Right kidney (tissue), 1 donor: Measurements from ENCODE around the gene ATP10B.

ENCODE experiments used
- DNase-seq: peaks from one replicate; pipeline ENCODE4 v3.0.0-alpha.2; 2016

ATP10B gene

DNA sequence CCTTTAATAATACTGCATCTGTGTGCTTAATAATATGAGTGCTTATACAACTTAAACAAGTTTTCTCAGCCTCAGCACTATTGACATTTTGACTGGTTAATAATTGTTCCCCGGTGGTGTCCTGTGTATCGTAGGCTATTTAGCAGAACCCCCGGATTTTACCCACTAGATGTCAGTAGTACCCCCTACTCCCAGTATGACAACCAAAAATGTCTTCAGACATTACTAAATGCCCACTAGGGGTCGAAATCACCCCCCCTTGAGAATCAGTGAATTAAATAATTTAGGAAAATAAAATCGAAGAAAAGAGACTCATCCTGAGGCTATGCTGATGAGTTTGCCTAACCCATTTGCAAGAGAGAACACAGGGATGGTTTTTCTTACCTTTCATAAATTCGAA is 166.3 kb downstream of the ATP10B start:
- no peak for DNase-seq

DNA sequence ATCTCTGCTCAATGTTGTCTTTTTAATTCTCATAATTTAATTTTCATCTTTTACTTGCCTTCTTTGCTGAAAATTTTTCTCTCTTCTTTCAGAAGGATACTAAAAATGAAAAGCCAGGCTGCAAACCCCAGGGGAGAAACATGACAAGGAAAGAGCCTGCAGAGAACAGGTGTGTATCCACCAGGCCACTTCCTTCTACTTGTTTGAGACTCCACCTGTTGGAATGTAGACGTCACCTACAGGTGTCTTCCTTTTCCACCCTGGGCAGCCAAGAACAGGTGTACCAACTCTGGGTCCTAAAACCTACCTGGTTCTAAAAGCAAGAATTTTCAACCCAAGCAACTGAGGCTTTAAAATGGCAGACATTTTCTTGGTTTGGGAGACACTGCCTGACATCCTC is 166.8 kb downstream of the ATP10B start:
- no peak for DNase-seq

DNA sequence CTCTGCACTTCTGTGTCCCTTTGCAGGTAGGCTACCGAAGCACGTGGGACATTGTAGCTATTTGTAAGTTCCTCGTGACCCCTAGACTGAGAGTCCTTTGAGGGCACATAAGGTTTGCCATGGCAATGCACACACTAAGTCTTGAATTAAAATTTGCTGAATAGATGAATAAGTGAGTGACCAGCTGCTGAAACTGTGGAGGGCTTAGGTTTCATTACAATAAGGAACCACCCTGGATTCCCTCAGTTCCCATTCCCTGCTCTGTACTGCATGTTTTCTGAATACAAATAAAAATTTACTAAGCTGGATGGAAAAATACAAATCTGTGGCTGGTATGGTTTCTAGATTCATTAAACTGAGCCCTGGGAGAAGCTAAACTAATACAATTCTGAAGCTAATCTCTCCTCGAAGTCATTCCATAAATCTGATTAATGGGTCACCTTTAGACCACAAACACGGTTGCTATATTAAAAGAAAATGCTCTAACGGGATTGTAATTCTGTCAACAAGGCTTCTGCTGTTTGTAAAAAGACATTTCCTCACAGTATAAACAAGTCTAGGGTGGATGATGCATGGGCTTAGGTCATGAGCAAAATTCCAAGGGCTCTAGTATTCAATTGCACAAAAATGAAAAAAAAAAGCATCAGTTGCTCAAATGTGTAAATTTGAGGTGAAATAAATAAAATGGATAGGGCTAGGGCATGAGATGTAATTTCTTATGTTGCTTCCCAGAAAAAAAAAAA is 172.3 kb downstream of the ATP10B start:
- no peak for DNase-seq

DNA sequence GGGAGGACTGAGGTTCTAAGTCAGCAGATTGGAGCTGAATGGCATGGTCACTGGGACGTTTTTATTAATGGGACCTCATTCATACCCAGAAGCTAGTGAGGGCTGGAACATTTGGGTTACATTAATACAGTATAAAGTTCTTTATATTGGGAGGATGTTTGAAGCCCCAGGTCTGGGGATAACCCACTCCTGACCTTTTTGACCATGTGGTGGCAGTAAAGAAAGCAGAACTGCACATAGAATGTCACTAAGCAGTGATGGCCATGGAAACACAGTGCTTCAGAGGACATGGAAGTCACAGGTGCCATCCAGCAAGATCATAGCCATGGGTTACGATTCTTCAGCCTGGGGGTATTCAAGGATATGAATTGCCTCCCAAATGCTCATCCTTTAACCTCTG is 176.0 kb downstream of the ATP10B start:
- no peak for DNase-seq

DNA sequence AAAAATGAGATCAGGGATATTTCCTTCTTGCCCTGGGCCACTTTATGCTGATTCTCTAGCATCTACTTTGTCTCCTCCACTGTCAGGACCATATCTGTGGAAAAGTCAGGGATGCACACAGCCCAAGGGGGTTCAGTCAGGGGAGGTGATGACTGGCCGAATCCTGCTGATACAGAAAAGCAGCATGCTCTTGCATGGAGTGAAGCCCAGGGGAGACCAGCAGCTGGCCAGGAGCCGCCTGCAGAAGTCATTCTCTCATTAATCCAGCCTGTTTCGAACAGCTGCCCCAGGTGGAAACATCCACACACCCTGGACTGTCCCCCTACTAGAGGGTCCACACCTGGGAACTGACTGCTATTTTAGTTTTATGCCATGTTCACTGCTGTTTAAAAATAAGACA is 177.1 kb downstream of the ATP10B start:
- no peak for DNase-seq

DNA sequence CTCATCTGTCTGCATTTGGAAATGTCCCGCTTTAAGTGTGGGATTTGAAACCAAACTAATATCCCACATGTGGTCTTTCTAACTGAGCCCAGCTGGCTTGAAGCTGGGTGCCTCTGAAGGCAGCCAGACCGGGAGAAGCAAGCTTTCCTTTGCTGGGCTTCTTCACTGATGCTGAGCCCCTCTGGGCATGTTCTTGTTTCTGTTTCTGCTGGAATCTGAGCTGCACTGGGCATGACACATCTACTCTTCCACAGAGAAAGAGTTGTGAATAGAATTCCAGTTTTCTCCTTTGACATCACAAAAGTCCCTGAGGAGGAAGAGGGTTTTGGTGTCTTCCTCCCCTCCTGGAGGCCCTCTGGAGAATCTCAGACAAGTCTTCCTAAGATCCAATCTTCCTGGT is 179.5 kb downstream of the ATP10B start:
- no peak for DNase-seq

DNA sequence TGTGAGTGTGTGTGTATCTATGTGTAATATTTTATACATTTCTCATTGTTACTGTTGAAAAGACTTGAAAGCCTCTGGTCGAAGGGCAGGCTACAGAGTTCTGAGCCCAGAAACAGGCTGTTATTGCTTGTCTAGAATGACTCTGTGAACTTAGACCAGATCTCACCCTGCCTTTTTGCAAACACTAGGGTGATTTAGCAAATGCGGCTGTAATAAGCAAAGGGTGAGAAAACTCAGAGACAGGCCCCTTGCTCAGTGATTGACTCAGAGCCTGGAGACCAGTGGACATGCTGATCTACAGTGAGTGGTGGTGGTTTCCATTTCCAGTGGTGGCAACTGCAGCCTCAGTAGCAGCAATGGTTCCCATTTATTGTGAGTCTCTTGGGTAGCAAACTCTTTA is 183.7 kb downstream of the ATP10B start:
- DNase-seq: no peak

DNA sequence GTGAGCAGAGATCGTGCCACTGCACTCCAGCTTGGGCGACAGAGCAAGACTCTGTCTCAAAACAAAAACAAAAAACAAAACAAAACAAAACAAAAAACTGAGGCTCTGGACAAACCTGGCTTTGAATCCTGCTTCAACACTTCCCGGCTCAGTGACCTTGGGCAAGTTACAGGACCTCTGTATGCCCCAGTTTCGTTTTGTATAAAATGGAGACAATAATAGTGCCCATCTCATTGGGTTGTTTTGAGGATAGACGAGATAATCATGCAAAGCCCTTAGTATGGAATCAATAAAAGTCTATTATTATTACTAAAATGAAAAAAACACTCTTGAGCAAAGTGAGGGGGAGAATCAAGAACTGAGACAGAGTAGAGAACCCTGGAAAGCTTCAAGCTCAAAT is 184.9 kb downstream of the ATP10B start:
- no peak for DNase-seq

DNA sequence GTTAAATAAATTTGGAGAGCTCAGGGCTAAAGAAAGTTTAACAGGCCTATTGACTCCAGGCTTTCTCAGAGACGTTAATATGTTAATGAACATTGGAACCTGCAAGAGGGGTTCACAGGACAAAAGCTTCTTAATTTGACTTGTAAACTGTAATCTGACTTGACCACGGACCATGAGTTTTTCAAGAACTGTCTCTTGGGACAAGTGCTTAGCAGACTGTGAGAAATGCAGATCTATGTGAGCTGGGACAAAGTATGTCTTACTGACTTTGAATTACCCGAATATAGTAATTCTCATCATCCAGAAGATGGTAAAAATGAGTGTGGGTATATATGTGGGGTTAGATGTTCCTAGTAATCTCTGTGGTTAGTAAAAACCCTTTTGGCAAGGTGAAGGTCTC is 186.6 kb downstream of the ATP10B start:
- no peak for DNase-seq

DNA sequence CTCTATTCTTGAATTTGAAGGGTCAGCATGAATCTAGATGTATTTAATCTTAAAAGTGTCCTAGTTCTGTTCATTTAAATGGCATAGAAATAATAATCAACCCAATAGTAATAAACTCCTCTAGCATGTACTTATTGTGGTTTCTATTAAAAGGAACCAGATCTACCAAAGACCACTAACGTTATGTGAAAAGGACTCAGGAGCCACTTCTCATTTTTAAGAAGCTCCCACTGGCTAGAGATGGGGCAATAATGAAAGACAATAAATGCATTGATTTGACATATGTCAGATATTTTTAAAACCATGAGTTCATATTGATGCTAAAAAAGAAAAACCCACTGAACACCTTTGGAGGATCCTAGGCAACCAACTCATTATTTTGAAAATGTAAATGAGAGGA is 191.9 kb downstream of the ATP10B start:
- DNase-seq: no peak

DNA sequence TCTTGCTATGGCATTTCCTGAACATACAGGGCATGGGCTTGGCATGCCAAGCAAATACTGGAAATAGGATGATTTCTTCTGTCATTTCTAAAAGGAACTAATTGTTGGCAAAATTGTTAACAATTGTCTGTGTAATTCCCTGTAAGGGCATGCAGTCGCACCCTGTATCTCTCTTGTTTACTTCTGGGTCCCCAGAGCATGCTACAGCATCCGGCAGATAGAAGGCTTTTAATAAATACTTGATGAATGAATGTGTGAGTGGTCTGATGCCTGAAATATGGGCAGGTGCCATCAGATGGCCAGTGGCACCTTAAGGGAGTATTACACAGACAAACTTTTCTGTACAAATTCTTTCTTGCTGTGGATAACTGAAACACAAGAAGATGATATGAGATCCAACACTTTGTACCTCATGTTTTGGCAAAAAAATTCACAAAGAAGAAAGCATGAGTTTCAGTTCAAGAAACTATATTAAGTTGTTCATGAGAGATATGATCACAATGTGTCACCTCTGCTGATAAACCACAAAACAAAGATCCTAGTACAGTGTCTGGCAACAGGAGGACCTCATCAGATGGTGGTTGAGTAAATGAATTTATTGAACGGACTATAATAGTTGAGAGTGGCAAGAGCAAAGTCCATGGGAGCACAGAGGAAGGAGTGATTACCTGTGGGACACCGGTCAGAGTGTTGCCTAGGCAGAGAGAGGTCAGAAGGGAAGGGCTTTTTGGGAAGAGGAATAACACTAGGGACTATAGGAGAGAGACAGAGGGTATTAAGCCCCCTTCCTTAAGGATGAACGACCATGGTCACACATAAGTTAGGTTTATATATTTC is 194.2 kb downstream of the ATP10B start:
- DNase-seq: no peak

DNA sequence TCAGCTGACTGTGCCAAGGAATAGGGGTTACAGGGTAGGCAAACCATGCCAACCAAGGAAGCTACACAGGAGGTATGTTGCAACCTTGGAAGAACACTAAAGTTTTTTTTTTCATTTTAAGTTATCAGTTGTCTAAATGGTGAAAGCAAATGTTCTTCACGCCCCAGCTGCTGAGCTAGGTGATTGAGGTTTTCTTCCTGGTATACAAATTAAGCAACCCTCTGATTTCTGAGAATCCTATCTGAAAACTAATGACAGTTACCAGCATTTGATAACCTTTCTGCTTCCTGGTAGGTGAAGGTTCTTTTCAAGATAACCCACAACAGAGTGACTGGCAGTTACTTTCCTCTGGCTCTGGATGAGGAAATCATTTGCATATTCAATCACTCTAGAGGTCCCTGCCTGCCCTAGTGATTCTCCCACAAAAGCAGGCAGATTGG is 194.9 kb downstream of the ATP10B start:
- no peak for DNase-seq

DNA sequence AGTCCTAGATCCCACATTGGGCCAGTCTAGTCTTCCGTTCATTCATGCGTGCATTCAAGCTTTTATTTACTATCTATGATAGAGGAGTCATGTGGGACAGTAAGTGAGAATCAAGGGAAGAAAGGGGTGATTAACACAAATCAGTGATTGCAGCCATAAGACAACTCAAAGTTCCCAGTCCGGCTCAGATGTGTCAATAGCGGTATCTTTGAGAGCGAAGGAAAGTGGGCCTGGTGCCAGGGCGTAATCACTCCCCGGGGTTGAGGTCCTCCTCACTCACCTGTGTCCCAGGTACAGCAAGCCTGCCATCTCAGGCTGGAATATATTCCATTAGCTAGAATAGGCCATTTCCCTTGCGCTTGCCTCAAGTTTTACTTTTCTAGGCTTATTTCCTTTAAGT is 196.3 kb downstream of the ATP10B start:
- no peak for DNase-seq

DNA sequence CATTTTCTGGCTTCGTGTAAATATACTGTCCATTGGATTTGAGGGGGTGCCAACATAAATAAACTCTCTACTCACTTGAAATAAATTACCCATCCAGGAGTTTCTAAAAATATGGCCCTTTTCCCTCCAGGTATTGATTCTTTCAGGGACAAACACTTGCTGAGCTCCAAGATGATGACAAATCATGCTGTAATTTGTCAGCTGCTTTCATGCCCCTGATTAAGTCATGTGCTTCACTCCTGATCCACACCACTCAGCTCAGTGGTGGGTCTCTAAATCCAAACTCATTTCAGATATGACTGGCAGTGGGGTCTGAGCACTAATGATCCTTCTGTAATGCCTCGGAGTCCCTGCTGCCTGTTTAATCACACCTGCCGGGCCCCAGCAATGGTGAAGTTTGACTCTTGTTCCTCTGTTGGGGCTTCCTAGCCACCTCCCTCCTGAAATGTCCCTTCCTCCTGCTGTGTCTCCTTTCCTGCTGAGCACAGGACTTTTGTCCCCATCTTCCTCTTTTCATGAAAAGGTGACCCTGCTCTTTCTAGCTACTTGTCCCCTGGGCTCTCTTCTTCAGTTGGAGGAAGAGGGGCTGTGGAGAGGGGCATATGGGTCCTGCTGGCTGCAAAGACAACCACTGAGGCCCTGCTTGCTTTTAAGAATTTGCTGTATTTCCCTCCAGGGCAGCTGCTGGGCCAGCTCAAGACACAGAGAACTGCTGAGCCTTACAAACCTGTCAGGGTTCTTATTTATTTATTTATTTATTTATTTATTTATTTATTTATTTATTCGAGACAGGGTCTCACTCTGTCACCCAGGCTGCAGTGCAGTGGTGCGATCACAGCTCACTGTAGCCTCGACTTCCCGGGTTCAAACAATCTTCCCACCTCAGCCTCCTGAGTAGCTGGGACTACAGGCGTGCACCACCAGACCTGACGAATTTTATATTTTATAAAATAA is 200.0 kb downstream of the ATP10B start:
- DNase-seq: no peak

DNA sequence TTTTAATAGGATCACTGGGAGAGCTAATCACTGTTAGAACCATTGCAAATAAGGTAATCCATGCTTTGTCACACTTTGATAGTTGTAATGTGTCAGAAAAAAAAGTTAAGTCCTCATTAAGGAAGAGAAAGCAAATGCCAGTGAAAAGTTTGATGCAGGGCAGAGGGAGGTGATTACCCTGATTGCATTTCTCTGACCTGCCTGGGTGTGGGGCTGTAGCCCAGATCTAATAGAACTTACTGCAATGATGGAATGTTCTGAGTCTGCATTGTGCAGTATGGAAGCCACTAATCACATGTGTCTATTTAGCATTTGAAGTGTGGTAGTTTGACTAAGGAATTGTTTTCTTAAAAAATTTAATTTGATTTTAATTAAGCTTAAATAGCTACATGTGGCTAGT is 202.7 kb downstream of the ATP10B start:
- no peak for DNase-seq

DNA sequence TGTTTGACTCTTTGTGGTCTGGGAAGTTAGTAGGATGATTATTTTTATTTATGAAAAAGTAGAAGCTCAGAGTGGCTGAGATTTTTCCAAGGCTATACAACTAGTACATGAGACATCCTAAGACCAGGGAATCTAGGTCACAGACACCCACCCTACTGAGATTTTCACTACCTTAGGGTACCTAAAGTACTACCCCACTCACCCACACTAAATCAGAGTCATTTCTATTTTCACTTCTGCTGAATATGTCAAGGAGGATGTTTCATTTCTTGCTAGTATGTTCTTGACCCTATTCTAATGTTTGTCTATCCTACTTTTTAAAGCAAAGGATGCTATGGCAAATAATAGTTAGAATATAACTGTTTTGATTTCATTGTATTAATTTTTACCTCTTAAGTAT is 206.0 kb downstream of the ATP10B start:
- no peak for DNase-seq

DNA sequence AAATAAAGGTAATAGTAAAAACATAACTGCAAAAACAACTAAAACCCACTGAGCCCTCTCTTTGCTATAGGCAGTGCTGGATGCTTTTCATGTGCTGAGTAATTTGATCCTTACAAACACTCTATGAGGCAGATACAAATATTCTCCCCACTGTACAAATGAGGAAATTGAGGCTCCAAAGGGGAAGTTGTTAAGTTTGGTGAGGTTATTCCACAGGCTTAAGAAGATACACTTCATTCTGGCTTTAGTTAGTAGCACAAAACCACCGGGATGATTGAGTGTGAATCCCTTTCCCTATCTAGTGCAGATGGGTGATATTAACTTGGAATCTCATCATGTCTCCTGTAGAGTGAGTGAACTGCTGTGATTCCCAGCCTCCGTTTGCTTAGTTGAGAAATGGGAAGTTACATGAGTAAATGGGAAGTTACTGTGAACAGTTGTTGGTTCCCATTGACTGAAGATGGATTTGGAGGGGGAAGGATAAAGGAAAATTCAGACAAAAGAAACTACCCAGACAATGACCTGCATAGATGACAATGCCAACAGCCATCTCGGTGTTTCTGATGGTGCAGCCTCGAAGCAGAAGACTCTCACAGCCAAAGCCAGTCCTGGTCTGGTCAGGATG is 208.3 kb downstream of the ATP10B start:
- DNase-seq: no peak

DNA sequence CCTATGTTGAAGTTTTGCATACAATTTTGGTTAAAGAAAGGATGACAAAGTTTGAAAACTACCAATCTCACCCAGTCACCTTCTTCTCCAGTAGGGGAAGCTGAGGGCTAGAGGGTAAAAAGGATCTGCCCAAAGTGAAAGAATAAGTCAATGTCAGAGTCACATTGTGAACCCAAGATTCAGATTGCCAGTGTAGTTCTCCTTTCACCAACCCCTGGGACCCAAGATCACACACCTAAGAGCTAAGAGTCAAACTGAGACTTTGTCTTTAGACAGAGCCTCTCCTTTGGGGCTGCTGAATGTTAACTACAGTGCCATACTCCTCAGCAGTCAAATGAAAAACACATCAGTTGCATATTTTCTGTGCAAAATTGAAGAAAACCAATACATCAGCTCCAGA is 210.6 kb downstream of the ATP10B start:
- DNase-seq: no peak

DNA sequence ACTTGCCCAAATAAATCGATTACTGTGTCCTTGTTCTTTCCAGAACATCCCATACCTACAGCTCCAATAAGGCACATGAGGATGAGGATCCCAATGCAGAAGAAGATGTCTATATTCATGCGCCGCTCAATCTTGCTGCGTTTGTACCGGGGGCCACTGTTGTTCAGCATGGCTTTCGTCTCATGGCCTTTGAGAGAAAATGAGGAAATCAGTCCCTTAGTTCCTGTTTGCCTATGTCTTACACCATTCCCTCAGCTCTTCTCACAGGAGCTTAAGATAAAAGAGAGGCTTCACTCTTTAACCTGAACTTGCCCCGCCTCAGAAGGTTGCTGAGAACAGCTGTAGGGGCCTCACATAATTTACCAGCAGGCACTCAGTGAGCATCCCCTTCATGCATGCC is 211.6 kb downstream of the ATP10B start:
- DNase-seq: no peak

DNA sequence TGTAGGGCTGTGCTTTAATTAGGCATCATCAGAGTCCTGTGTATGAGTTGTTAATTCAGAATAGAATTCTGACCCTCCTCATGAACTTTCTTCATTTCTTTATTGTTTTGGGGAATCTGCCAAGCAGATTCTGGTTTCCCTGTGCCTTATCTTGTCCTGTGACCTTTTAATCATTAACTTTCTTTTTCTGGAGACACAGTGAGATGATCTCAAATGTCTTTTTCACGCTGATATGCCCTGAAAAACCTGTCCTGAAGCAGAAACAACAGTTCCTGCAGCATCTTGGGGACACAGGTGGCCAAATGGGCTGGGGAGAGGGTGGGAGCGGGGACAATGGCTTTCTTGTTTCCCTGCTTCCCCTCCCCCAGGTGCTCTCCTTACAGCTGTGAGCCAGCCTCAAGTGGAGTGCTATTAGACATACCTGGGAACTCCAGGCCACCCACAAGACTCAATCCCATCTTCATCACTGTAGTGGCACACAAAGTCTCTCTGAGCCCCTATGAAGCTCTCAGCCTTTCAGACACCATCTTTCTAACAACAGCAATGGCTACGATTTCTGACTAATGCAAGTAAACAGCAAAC is 213.8 kb downstream of the ATP10B start:
- no peak for DNase-seq

DNA sequence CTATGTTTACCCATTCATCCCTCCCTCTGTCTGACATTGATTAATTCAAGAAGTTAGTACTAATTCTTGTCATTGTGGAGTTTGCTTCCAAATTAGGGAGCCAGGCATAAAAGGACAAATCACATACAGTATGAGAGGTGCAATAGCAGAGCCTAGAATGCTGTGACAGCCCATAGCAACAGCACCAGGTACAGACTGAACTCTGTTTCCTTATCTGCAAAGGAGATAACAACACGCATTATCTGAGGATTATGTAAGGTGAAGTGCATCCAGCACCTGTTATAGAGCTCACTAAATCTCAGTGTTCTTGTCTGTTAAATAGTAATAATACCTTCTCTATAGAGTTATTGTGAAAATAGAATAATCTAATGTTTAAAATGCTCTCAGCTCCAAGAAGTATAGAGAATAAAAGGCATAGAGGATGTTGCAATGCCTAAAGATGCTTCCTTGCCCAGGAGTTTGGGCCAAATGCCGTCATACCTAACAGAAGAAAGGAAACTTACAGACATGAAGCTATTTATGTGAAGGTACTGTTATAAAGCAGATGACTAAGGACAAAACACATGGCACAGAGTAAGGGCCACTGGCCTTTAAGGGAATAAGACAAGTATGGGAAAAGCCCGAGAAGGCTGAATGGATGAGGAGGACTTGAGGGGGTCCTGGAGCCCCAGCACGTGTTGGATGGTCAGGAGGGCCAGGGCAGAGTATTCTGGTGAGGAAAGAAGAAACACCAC is 214.5 kb downstream of the ATP10B start:
- no peak for DNase-seq
